Measurements from ENCODE around the gene CNOT1.
"Not testable (repeated sequence)": the region's sequence is repeated elsewhere in the genome, so short reads cannot be mapped to it uniquely, and the experiment has no call there.

CNOT1 gene

DNA sequence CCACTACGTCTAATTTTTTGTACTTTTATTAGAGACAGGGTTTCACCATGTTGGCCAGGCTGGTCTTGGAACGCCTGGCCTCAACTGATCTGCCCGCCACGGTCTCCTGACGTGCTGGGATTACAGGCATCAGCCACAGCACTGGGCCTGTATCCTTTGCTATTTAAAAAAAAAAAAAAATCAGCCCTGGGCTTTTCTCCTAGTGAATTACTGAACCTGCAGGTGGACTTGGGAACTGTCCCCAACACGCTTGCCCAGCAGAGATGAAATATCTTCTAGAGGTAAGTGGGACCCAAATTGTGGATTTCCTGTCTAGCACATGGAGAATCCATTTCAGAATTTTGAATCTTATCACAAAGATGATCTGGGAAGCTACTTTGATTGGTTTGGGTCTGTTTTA, 14.8 kb downstream of the CNOT1 start:
- no peaks in the 10 kb centered on the region for H3K27me3 ChIP-seq (ENCODE audit: insufficient read depth, poor library complexity, severe bottlenecking)
- no peak for TF ChIP-seq SPI1 (IDR thresholded peaks at IDR 0.05; ENCODE audit: borderline replicate concordance, low read depth)
- TF ChIP-seq CTCF (IDR thresholded peaks at IDR 0.05; ENCODE audit: insufficient read depth, low read length) = no peak
- no peak for TF ChIP-seq POLR2AphosphoS5 (IDR thresholded peaks at IDR 0.05; ENCODE audit: low read depth)
- TF ChIP-seq GABPA (IDR thresholded peaks at IDR 0.05; ENCODE audit: low read depth) = no peak
- TF ChIP-seq, protein P1, sequence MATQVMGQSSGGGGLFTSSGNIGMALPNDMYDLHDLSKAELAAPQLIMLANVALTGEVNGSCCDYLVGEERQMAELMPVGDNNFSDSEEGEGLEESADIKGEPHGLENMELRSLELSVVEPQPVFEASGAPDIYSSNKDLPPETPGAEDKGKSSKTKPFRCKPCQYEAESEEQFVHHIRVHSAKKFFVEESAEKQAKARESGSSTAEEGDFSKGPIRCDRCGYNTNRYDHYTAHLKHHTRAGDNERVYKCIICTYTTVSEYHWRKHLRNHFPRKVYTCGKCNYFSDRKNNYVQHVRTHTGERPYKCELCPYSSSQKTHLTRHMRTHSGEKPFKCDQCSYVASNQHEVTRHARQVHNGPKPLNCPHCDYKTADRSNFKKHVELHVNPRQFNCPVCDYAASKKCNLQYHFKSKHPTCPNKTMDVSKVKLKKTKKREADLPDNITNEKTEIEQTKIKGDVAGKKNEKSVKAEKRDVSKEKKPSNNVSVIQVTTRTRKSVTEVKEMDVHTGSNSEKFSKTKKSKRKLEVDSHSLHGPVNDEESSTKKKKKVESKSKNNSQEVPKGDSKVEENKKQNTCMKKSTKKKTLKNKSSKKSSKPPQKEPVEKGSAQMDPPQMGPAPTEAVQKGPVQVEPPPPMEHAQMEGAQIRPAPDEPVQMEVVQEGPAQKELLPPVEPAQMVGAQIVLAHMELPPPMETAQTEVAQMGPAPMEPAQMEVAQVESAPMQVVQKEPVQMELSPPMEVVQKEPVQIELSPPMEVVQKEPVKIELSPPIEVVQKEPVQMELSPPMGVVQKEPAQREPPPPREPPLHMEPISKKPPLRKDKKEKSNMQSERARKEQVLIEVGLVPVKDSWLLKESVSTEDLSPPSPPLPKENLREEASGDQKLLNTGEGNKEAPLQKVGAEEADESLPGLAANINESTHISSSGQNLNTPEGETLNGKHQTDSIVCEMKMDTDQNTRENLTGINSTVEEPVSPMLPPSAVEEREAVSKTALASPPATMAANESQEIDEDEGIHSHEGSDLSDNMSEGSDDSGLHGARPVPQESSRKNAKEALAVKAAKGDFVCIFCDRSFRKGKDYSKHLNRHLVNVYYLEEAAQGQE (IDR thresholded peaks at IDR 0.05; ENCODE audit: insufficient replicate concordance, low read depth) = no peak
- H3K27ac ChIP-seq (replicated peaks) = no peak overlapping the region
- H3K4me3 ChIP-seq (replicated peaks; ENCODE audit: insufficient read depth, low read length) = no peak overlapping the region
- no peak for DNase-seq (ENCODE audit: low read depth in 1 of 2, low spot score in 1 of 2)

GRCh38 chr16:58614212-58614611, 15.4 kb downstream of the CNOT1 start:
- Histone ChIP-seq H3K4me3 (replicated peaks; ENCODE audit: insufficient read depth, low read length) (no peak overlapping the region), H3K27ac (replicated peaks) (no peak overlapping the region), H3K27me3 (ENCODE audit: insufficient read depth, poor library complexity, severe bottlenecking) (no peaks in the 10 kb centered on the region)
- DNase-seq (ENCODE audit: low read depth in 1 of 2, low spot score in 1 of 2) = no peak
- TF ChIP-seq GABPA (IDR thresholded peaks at IDR 0.05; ENCODE audit: low read depth) (no peak), CTCF (IDR thresholded peaks at IDR 0.05; ENCODE audit: insufficient read depth, low read length) (no peak), SPI1 (IDR thresholded peaks at IDR 0.05; ENCODE audit: borderline replicate concordance, low read depth) (no peak), POLR2AphosphoS5 (IDR thresholded peaks at IDR 0.05; ENCODE audit: low read depth) (no peak)
- TF ChIP-seq, protein P1 (IDR thresholded peaks at IDR 0.05; ENCODE audit: insufficient replicate concordance, low read depth) = no peak

DNA sequence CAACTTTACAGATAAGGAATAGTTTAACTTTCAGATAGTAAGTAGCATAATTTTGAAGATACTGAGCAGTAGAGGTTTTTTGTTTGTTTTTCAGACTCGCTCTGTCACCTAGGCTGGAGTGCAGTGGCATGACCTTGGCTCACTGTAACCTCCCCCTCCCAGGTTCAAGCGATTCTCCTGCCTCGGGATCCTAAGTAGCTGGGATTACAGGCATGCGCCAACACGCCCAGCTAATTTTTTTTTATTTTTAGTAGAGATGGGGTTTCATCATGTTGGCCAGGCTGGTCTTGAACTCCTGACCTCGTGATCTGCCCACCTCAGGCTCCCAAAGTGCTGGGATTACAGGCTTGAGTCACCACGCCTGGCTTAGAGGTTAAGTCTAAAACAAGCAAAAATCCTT, 16.7 kb downstream of the CNOT1 start:
- H3K4me3 ChIP-seq (replicated peaks; ENCODE audit: insufficient read depth, low read length); H3K27ac ChIP-seq (replicated peaks); DNase-seq (ENCODE audit: low read depth in 1 of 2, low spot score in 1 of 2); H3K27me3 ChIP-seq (ENCODE audit: insufficient read depth, poor library complexity, severe bottlenecking): not testable (repeated sequence)

GRCh38 chr16:58608601-58609136, 21.0 kb downstream of the CNOT1 start:
- H3K4me3 ChIP-seq (replicated peaks; ENCODE audit: insufficient read depth, low read length) = no peak overlapping the region
- no peak for DNase-seq (ENCODE audit: low read depth in 1 of 2, low spot score in 1 of 2)
- H3K27me3 ChIP-seq (ENCODE audit: insufficient read depth, poor library complexity, severe bottlenecking) = no peaks in the 10 kb centered on the region
- TF ChIP-seq, protein P1 (IDR thresholded peaks at IDR 0.05; ENCODE audit: insufficient replicate concordance, low read depth) = no peak
- TF ChIP-seq SPI1 (IDR thresholded peaks at IDR 0.05; ENCODE audit: borderline replicate concordance, low read depth) = no peak
- no peak for TF ChIP-seq GABPA (IDR thresholded peaks at IDR 0.05; ENCODE audit: low read depth)
- TF ChIP-seq CTCF (IDR thresholded peaks at IDR 0.05; ENCODE audit: insufficient read depth, low read length) = no peak
- TF ChIP-seq POLR2AphosphoS5 (IDR thresholded peaks at IDR 0.05; ENCODE audit: low read depth) = no peak
- no peak overlapping the region for H3K27ac ChIP-seq (replicated peaks)
